Large intestine (tissue), 3 donors: ENCODE data around the gene FARS2. TPM values are rescaled to one million over a fixed set of nuclear protein-coding genes. Genes with fewer than 3 reads are reported as not detected.

Experiments
- DNase-seq, 2 donors: peaks; one replicate each; pipeline versions ENCODE4 v3.0.0 to v3.0.0-alpha.2; 2013
- H3K27ac ChIP-seq: one replicate; pipeline ENCODE4 v1.5.1; 2013; ENCODE audit warnings: low read length
- H3K27me3 ChIP-seq: 2 replicates; pipeline ENCODE4 v1.6.1; 2013; ENCODE audit warnings: low read length; ENCODE audit not compliant: control insufficient read depth, insufficient read depth
- H3K36me3 ChIP-seq: 2 replicates; pipeline ENCODE4 v1.6.1; 2013; ENCODE audit warnings: low read length; ENCODE audit not compliant: control insufficient read depth, insufficient read depth
- H3K4me1 ChIP-seq: one replicate; pipeline ENCODE4 v1.6.1; 2013; ENCODE audit warnings: low read length; ENCODE audit not compliant: control insufficient read depth, insufficient read depth
- H3K4me3 ChIP-seq: one replicate; pipeline ENCODE4 v1.5.1; 2013; ENCODE audit warnings: low read length
- H3K9me3 ChIP-seq: one replicate; pipeline ENCODE4 v1.6.1; 2013; ENCODE audit warnings: mild to moderate bottlenecking, low read depth, low read length, moderate library complexity; ENCODE audit not compliant: control insufficient read depth
- WGBS: methylation state at CpG from one replicate; pipeline ENCODE4 v1.1.5; 2013; ENCODE audit warnings: low lambda C conversion rate; ENCODE audit not compliant: insufficient coverage; 5-methylcytosine and 5-hydroxymethylcytosine counted together
- polyA plus RNA-seq: library from polyadenylated mRNA; unstranded; fragments of 120-200 nt; gene quantifications from one replicate; pipeline ENCODE4 v1.2.1, GENCODE V29; 2013

Gene FARS2
- polyA plus RNA-seq, 1 donor = 14.3 TPM

- Histone ChIP-seq H3K4me3 (no peak overlapping the region), H3K4me1 (peaks cover 7% of the 10 kb centered on the region), H3K9me3 (no peaks in the 10 kb centered on the region), H3K27ac (peak overlapping the region; percentile 69), H3K27me3 (no peaks in the 10 kb centered on the region), H3K36me3 (peaks cover 10% of the 10 kb centered on the region)
- WGBS = no CpG with 5 or more reads among the region's 4 CpGs
- peak; percentile 64 to 81 for DNase-seq
These were observed 104.3 kb downstream of the FARS2 start for GRCh38 chr6:5365436-5366195.

GRCh38 chr6:5366941-5367340, 105.6 kb downstream of the FARS2 start:
- Histone ChIP-seq H3K4me3 (no peak overlapping the region), H3K4me1 (peaks cover 7% of the 10 kb centered on the region), H3K27ac (peak overlapping the region; percentile 21), H3K27me3 (no peaks in the 10 kb centered on the region), H3K36me3 (peaks cover 10% of the 10 kb centered on the region), H3K9me3 (no peaks in the 10 kb centered on the region)
- DNase-seq = no peak
- no CpG with 5 or more reads among the region's 3 CpGs for WGBS

GRCh38 chr6:5367510-5367909, 106.2 kb downstream of the FARS2 start:
- no peak for DNase-seq
- no CpG with 5 or more reads among the region's 2 CpGs for whole genome bisulfite sequencing
- Histone ChIP-seq H3K4me1 (peaks cover 7% of the 10 kb centered on the region), H3K4me3 (no peak overlapping the region), H3K9me3 (no peaks in the 10 kb centered on the region), H3K36me3 (peaks cover 10% of the 10 kb centered on the region), H3K27ac (no peak overlapping the region), H3K27me3 (no peaks in the 10 kb centered on the region)

GRCh38 chr6:5373430-5373829, 112.1 kb downstream of the FARS2 start:
- Histone ChIP-seq H3K4me1 (no peaks in the 10 kb centered on the region), H3K9me3 (no peaks in the 10 kb centered on the region), H3K36me3 (peaks cover 8% of the 10 kb centered on the region), H3K27ac (no peak overlapping the region), H3K27me3 (no peaks in the 10 kb centered on the region), H3K4me3 (no peak overlapping the region)
- WGBS = no CpG with 5 or more reads among the region's 2 CpGs
- no peak for DNase-seq

GRCh38 chr6:5378331-5378730, 117.0 kb downstream of the FARS2 start:
- no peak for DNase-seq
- Histone ChIP-seq H3K4me1 (no peaks in the 10 kb centered on the region), H3K9me3 (no peaks in the 10 kb centered on the region), H3K4me3 (no peak overlapping the region), H3K27me3 (no peaks in the 10 kb centered on the region), H3K36me3 (no peaks in the 10 kb centered on the region), H3K27ac (no peak overlapping the region)
- 69% methylated on average over 6 of the region's 6 CpGs for WGBS

- 100% methylated on average over 1 of the region's 3 CpGs for WGBS
- Histone ChIP-seq H3K27ac (no peak overlapping the region), H3K9me3 (no peaks in the 10 kb centered on the region), H3K27me3 (no peaks in the 10 kb centered on the region), H3K4me1 (no peaks in the 10 kb centered on the region), H3K36me3 (no peaks in the 10 kb centered on the region), H3K4me3 (no peak overlapping the region)
- peak; percentile 15 to 20 for DNase-seq
These were observed 118.4 kb downstream of the FARS2 start for GRCh38 chr6:5379647-5380242.

GRCh38 chr6:5383856-5384255, 122.5 kb downstream of the FARS2 start:
- no peak for DNase-seq
- Histone ChIP-seq H3K4me3 (no peak overlapping the region), H3K36me3 (no peaks in the 10 kb centered on the region), H3K27me3 (no peaks in the 10 kb centered on the region), H3K9me3 (no peaks in the 10 kb centered on the region), H3K27ac (no peak overlapping the region), H3K4me1 (no peaks in the 10 kb centered on the region)
- WGBS = no CpG with 5 or more reads among the region's 1 CpG

- no peaks in the 10 kb centered on the region for H3K27me3 ChIP-seq
These were observed 123.0 kb downstream of the FARS2 start for GRCh38 chr6:5384276-5384675.

GRCh38 chr6:5388326-5388725, 127.0 kb downstream of the FARS2 start:
- WGBS = 100% methylated on average over 3 of the region's 3 CpGs
- DNase-seq = no peak
- Histone ChIP-seq H3K4me3 (no peak overlapping the region), H3K4me1 (no peaks in the 10 kb centered on the region), H3K27ac (no peak overlapping the region), H3K27me3 (no peaks in the 10 kb centered on the region), H3K9me3 (no peaks in the 10 kb centered on the region), H3K36me3 (no peaks in the 10 kb centered on the region)

More at GRCh38 chr6:5384276-5384675, 123.0 kb downstream of the FARS2 start:
- H3K36me3 ChIP-seq = no peaks in the 10 kb centered on the region
- no CpG with 5 or more reads among the region's 7 CpGs for WGBS
- H3K4me1 ChIP-seq = no peaks in the 10 kb centered on the region
- H3K27ac ChIP-seq = no peak overlapping the region
- H3K9me3 ChIP-seq = no peaks in the 10 kb centered on the region
- DNase-seq = no peak
- H3K4me3 ChIP-seq = no peak overlapping the region

- no peak for DNase-seq
These were observed 127.9 kb downstream of the FARS2 start for GRCh38 chr6:5389086-5389745.

More at GRCh38 chr6:5389086-5389745, 127.9 kb downstream of the FARS2 start:
- no peak overlapping the region for H3K4me3 ChIP-seq
- H3K27me3 ChIP-seq = no peaks in the 10 kb centered on the region
- no peaks in the 10 kb centered on the region for H3K36me3 ChIP-seq
- no peaks in the 10 kb centered on the region for H3K9me3 ChIP-seq
- no peak overlapping the region for H3K27ac ChIP-seq
- 100% methylated on average over 1 of the region's 6 CpGs for WGBS
- H3K4me1 ChIP-seq = no peaks in the 10 kb centered on the region
